GM18868 (cell line): ENCODE data around the gene DISC1.

Experiments used
- ATAC-seq: cut with Tn5 transposase; IDR thresholded peaks from one replicate; pipeline ENCODE4 v1.9.1; 2021; ENCODE audit warnings: mild to moderate bottlenecking, moderate library complexity; ENCODE audit not compliant: unreplicated experiment

Gene DISC1

DNA sequence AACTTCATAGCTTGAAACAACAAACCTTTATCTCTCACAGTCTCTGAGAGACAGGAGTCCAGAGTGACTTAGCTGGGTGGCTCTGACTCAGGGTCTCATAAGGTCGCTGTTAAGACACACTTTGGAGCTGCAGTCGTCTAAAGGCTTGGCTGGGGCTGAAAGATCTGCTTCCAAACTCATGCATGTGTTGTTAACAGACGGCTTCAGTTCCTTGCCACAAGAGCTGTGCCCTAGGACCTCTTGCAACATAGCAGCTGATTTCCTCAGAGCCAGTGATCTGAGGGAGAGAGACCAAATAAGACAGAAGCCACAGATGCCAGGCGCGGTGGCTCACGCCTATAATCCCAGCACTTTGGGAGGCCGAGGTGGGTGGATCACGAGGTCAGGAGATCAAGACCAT is 176.8 kb downstream of the DISC1 start:
- no peak for ATAC-seq

DNA sequence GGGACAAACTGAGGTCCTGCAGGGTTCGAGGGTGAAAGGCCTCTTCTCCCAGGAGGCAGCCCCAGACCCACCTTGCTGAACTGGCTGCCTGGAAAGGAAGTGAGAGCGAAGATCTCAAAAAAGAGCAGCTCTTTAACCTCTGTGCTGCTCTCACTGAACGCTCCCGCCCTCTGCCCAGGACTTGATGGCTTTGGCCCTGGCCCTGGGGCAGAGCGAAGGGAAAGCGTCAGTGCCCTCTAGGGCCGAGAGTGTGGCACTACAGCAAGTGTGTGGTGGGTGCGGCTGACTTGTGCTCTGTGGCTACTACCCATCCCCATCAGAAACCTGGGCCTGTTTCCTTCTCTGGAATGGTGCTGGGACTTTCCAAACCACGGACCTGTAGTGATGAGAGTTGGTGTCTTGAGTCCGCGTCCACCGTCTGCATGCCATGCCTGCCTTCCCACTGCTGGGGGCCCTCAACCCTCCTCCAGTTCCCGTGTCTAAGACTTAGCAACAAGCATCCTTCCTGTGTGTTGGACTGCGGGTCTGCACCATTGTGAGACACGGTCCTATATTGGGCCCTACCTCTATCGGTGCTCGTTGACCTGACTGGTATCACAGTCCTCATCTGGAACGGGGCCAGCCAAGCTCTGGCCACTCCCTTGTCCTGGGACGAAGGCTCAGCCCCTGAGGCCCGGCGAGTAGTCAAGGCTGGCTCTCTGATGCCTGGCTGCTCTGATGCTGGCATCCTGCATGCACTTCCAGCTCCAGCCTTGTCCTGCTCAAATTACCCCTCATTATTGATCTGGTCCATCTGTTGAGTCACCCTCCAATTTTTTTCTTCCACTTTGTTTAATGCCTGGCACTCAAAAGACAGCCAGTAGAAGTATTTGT is 180.3 kb downstream of the DISC1 start:
- peak; percentile 99 for ATAC-seq

DNA sequence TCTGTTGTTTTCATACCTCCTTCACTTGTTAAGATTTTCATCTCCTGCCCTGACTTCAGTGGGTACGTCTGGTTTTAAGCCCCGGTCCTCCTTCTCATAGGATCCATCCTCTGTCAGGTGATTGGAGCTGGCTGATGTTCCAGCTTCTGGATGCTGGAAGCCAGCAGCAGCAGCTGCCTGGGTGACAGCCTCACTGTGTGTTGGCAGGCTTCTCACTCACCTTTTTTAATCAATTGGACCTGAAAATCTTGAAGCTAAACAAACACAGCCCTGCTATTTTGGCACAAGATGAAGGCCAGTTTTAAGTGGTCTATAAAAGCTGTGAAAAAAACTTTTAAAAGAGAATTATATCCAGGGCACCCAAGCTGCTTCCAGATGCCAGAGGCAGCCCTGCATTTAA is 181.0 kb downstream of the DISC1 start:
- no peak for ATAC-seq

DNA sequence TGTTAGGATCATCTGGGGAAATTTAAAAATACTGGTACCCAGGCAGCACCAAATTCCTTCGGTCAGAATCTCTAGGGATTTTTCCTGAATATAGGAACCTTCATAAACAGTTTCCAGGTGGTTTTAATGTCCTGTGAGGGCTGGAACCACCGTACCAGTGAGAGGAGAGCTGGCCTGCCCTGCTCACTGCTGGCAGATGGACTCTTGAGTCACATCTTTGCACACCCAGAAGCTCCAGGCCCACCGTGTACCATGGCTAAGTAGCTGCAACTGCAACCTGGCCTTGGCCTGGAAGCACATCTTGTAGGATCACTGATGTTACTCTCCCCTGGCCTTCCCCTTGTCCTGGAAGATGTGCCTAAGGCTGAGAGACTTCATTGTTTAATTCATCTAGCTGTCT is 181.5 kb downstream of the DISC1 start:
- no peak for ATAC-seq

DNA sequence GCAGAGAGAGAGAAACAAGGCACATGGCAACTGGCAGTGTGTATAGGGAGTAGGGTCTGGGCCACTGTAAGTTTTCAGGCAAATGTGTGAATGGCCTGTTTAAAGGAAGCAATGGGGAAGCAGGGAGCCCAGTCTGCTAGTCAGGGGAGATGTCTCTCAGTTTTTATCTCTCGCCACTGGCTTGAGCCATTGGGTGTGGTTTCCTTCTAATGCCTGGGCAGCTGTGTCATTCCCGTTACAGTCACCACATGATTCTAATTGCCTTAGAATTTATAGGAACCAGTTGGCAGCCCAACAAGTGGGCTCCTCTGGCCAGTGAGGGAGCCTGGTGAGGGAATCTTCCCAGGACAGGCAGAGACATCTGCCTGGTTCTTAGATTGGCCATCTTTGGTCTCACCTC is 182.4 kb downstream of the DISC1 start:
- ATAC-seq, result no peak

DNA sequence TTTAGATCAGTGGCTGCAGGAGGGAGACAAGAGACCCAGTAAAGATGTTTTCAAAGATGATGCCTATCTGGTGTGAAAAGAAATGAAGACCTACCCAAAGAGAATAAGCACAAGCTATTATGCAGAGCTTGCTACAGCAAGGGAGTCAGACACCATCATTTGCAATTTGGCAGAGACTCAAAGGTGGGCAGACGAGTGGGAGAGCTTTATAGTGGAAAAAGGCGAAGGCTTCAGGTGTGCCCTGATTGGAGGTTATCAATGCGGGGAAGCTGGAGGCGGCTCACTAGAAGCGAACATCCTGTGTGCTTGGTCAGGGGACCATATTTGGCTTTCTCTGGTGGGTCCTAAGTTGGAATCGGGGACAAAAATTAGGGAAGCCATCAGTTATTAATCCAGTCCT is 183.8 kb downstream of the DISC1 start:
- ATAC-seq, result no peak

DNA sequence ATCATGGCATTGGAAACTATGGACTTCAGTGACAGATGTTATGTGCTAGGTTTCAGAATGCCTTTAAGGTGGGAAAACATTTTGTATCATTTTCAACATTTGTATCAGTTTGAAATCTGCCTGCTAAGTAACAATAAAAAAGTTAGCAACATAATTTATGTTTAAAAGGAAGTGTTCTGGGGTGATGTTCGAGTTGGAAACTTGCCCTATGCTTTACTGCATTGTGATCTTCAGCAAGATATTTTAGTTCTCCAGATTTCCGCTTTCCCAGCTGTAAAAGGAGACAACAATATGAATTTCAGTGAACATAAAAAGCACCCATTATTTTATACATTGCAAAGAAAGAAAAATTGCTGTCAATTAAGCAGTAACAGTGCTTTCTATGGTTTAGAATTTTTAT is 187.4 kb downstream of the DISC1 start:
- ATAC-seq, result no peak

DNA sequence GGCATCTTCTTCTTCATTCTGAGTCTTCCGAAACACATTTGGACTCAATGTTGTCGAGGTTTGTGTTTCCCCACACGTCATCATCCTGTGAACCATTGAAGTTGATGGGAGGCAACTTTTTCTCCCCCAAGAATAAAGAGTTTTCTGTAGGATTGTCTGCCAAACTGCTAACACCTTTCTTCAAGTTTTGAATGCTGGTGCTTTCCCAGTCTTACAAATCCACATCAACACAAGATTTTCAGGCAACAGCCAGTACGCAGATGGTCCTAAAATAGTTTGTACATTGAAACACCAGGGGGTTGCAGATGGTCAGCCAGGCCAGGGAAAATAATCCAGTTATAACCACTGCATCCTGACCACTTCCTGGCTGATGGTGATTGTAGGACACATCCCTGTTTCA is 187.9 kb downstream of the DISC1 start:
- ATAC-seq, result no peak

DNA sequence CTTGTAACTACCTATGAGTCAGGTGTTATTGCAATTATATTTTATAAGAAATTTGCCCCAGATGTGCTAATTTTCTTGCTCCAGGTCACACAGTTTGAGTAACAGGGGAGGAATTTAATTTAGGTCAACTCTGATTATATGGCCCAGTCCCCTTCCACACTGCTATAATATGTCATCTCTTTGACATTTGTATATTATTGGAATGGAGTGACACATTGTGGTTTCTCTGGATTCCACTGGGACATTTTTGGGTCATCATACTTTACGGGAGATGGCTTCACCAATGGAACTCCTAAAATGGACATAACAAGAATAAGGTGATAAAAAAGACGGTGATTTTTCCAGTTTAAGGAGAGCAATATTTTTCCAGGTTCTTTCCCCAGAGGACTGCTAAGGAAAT is 191.2 kb downstream of the DISC1 start:
- ATAC-seq, result no peak

DNA sequence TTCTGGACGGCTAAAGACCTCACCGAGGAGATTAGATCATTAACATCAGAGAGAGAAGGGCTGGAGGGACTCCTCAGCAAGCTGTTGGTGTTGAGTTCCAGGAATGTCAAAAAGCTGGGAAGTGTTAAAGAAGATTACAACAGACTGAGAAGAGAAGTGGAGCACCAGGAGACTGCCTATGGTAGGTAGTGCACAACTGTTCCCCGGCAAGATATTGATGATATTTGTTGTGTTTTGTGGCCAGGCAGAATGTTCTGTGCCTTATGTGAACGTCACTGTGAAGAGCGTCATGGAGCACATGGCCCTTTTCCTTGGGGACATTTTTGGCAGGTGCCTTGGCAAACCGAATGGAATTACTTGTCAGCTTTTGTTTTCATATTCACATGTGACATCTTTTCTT is 191.7 kb downstream of the DISC1 start:
- no peak for ATAC-seq

DNA sequence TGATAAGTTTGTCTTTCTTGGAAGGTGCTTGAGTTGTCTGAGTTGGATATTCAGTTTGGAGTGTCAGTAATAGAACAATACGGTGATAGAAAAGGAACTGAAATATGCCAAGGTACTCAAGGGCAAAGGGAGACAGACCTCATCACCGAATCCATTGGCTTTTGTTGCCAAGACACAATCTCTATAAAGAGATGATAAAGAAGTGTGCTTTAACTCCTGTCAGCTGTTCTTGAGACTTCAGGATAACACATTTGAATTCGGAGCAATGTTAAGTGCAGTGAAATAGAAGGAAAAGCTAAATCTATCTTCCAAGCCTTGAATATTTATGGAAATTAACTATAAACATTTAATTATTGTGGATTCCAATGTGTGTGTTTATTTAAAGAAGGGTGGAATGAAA is 194.7 kb downstream of the DISC1 start:
- no peak for ATAC-seq

DNA sequence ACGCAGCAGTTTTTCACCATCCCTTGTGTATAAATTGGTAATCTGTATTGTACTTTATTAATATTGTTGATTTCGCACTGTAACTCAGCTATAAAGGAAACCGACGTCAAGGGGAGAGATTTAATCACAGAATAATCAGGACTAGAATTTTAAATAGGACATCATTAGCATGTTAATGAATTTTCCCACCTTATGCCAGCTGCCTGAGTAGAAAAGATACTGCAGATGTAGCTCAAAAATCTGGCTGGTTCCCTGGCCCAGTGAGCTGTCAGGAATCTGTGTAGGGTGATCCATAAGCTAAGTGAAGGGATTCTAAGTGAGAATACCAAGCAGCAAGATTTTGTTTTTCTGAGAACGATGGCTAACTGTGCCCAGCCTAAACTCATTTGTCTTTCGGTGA is 195.5 kb downstream of the DISC1 start:
- ATAC-seq, result no peak

DNA sequence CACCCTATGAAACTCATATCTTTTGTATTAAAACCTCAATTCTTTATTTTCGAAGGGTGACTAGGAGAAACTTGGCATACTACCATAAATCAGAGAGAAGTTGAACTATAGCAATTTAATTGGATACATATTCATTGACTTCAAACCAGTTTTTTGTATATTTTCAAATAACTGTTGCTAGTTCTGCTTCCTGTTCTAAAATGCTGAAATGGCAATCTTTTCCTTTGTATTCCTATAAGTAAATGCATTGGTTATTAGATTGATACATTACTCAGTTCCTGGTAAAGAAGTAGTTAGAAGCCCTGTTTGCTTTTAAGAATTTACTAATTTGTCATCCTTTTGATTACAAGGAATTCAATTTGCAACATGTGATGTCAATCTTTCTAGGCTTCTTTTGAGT is 200.0 kb downstream of the DISC1 start:
- no peak for ATAC-seq

DNA sequence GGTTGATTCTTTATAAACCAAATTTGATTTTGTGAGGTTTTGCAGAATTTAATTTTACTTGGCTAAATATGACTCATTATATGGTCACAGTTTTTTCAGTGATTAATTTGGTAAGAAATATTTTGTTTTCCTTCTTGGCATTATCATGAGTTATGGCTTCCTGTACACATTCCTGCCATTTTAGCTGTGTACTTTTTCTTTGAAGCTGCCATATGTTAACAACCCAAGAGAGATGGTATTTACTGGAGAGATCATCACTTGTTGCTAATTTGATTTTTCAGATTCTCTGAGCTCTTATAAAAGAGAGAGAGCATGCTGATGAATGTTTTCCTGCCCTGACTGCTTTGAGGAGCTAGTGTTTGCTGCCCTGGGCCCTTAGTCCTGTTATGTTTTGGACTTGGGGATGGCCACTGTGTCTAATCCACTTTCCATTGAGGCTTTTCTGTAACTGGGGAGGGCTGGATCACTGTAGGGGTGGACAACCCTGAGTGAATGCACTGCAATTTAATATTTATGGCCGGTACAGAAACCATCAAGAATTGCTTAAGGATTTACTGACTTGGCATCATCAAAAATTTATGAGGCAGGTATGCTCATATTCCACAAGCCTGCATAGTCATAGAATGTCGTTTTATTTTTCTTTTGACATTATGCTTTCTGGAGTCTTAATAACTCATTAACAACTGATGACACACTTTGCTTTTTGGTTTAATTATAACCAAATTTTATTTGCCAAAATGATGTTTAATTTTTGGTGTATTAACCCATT is 200.9 kb downstream of the DISC1 start:
- no peak for ATAC-seq

DNA sequence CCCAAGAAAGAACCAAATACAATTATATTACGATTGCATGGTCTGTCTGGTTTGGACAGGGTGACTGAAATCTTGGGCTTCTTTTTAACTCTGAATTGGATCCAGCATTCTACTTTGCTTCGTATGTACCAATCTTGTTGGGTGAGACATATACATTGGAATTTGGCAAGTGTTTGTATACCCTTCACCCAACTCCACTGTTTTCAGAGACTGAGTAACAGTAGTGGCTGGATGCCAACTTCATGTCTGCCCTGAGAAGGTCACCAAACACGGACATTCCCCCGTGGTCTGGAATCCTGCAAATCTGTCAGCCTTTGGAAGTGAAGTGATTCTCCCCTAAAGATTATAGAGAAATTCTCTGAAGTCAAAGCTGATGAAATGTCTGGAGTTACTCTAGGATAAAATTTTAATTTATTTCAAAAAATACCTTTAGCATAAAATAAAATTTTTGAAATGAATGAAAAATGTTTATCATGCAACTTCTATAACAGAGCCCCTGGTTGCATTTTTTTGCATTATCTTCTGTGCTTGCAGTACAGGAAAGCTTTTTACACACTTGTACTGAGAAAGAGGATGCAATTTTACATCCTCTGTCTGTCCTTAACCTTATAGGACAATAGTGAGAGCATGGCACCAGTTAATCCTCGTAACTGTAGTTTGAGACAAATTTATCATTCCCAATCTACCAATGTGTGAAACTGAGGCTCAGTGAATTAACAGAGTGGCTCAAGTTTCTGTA is 201.8 kb downstream of the DISC1 start:
- no peak for ATAC-seq

DNA sequence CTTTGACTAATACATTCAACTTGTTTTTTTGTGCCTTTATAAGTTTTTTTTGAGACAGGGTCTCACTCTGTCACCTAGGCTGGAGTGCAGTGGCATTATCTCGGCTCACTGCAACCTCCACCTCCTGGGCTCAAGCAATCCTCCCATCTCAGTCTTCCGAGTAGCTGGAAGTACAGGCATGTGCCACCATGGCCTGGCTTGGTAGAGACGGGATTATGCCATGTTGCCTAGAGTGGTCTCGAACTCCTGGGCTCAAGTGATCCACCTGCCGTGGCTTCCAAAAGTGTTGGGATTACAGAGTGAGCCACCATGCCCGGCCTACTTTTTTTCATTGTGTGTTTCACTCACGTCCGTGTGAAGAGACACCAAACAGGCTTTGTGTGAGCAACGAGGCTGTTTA is 202.7 kb downstream of the DISC1 start:
- ATAC-seq, result no peak

DNA sequence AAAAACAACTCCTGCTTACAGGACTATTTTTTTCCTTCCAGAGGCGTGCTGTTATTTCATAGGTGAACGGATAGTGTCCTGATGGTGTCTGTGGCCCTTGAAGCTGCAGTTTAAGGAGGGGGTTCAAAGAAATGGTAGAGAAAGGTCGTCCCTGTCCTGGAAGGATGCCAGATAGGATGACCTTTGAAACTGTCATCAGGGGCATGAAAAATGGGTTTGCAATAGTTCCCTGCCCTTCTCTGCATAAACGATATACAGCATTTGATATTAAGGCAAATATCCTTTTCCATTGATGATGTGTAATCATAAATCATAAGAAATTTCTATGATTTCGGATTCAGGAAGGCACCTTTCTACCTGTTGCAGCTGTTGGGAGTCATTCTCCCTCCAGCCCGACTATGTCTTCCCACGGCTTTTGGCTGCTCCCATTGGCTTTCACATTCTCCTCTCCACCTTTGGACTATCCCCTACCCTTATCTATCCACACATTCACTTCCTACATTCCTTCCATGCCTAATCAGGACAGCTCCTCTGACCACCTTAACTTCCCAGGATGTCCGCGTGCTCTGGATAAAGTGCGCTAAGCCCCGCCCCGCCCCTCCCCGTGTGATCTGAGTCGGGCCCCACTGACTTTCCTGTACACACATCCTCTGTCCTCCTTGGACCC is 209.8 kb downstream of the DISC1 start:
- no peak for ATAC-seq

DNA sequence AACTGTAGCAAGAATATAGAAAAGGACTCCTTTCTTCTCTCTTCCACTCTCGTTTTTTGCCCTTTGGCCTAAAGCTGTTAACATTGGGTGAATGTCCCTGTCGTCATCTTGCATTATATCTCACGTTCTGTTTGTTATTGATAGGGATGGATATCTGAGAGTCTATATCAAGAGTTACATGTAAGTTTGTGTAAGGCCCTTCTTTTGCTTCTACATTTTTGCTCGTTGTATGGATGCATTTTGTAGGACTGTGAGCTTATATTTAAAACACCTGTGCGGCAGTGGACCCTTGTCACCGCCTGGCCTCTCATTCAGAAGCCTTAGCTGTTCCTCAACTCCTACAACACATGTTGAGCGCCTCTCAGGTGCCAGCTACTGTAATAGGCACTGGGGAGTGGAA is 211.9 kb downstream of the DISC1 start:
- no peak for ATAC-seq

DNA sequence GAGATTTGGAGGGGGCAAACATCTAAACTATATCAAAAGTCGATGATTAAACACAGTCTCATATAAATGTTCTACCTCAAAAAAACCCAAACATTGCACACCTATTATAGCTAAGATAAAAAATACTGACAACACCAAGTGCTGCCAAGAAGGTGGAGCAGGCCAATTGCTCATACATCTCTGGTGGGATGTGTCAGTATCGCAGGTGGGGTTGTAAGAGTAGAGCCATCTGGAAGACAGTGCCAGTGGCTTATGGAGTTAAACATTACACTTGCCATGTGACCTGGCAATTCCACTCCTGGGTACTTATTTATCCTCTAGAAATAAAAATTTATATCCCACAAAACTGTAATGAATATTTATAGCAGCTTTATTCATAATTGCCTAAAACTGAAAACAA is 213.4 kb downstream of the DISC1 start:
- ATAC-seq, result no peak

DNA sequence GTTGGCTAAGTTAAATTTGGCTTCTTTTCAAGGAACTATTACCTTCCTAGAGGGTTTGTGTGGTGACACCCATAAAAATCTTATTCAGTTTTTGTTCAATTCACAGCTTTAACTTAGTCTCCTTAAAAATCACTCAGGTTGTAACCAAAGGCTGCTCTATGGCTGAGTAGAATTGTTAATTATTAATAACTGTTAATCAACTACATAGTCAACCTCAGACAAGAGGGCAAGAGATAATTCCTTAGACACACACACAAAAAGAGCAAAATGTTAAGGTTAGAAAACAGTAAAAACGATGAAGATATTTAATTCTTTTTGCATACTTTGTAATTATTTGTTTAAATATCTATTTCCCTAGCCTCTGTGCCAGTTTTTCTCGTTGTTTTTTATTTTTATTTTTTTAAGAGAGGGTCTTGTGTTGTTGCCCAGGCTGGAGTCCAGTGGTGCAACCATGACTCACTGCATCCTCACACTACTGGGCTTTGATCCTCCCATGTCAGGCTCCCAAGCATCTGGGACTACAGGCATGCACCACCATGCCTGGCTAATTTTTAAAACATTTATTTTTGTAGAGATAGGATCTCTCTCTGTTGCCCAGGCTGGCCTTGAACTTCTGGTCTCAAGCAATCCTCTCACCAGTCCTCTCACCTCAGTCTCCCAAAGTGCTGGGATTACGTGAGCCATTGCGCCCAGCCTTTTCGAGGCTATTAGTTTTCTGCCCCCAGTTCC is 215.2 kb downstream of the DISC1 start:
- no peak for ATAC-seq
